Spleen (tissue), 11 donors: ENCODE measurements around the gene ZNF329. TPM values are rescaled to one million over a fixed set of nuclear protein-coding genes. Genes with fewer than 3 reads are reported as not detected.
A peak's percentile ranks its signal among the peaks of the same experiment; 100 is the strongest.

ENCODE experiments used
- DNase-seq: peaks from one replicate; pipeline ENCODE4 v3.0.0-alpha.2; 2020
- H3K27ac ChIP-seq, 8 donors: fragments of 200-600 bp; sonication (generic) in 7 of 8; 1 replicate in 4 of 8; 2 replicates in 4 of 8; pipeline versions ENCODE4 v1.5.0 to v1.8.0; 2016 to 2021; ENCODE audit warnings: inconsistent platforms in 4 of 8, mild to moderate bottlenecking in 4 of 8, moderate library complexity in 1 of 8
- H3K27me3 ChIP-seq, 7 donors: fragments of 200-600 bp; sonication (generic) in 6 of 7; replicated peaks in 1 of 7; 1 replicate in 4 of 7; 2 replicates in 3 of 7; pipeline versions ENCODE4 v1.5.0 to v1.8.0; 2016 to 2021; ENCODE audit warnings: inconsistent platforms in 3 of 7, mild to moderate bottlenecking in 1 of 7
- H3K36me3 ChIP-seq, 6 donors: fragments of 200-600 bp; sonication (generic) in 5 of 6; 1 replicate in 4 of 6; 2 replicates in 2 of 6; pipeline versions ENCODE4 v1.5.0 to v1.8.0; 2016 to 2021; ENCODE audit warnings: inconsistent platforms in 2 of 6
- H3K4me1 ChIP-seq, 6 donors: fragments of 200-600 bp; sonication (generic) in 5 of 6; 1 replicate in 3 of 6; 2 replicates in 3 of 6; pipeline versions ENCODE4 v1.5.0 to v1.8.0; 2016 to 2021; ENCODE audit warnings: inconsistent platforms in 3 of 6
- H3K4me3 ChIP-seq, 8 donors: fragments of 200-600 bp; sonication (generic) in 7 of 8; 1 replicate in 4 of 8; 2 replicates in 4 of 8; pipeline versions ENCODE4 v1.5.0 to v1.8.0; 2016 to 2021; ENCODE audit warnings: inconsistent platforms in 4 of 8, mild to moderate bottlenecking in 4 of 8, moderate library complexity in 2 of 8
- H3K9me3 ChIP-seq, 8 donors: fragments of 200-600 bp; sonication (generic) in 7 of 8; 1 replicate in 4 of 8; 2 replicates in 4 of 8; pipeline versions ENCODE4 v1.5.0 to v1.8.0; 2016 to 2021; ENCODE audit warnings: inconsistent platforms in 4 of 8
- CTCF ChIP-seq, 11 experiments: fragments of 200-600 bp in 7 of 11; fragments of 450-650 bp in 4 of 11; sonication (generic) in 4 of 11; IDR thresholded peaks in 8 of 11; conservative IDR thresholded peaks in 3 of 11; 1 replicate in 7 of 11; 2 replicates in 4 of 11; pipeline versions ENCODE4 v1.4.0 to v1.8.0; 2016 to 2021; ENCODE audit warnings: antibody characterized with exemption in 11 of 11, inconsistent platforms in 4 of 11, mild to moderate bottlenecking in 1 of 11
- POLR2A ChIP-seq, 3 donors: fragments of 450-650 bp; IDR thresholded peaks; one replicate each; pipeline ENCODE4 v1.5.1; 2017; ENCODE audit warnings: antibody characterized with exemption in 3 of 3, mild to moderate bottlenecking in 1 of 3
- POLR2AphosphoS5 ChIP-seq, 3 donors: sonication (generic); formaldehyde crosslinking; IDR thresholded peaks; one replicate each; pipeline ENCODE4 v1.5.1; 2017; ENCODE audit warnings: antibody characterized with exemption in 3 of 3
- WGBS, 5 donors: extraction: QIAGEN DNeasy Blood & Tissue Kit in 3 of 5; methylation state at CpG; one replicate each; pipeline versions ENCODE4 v1.1.5 to v1.1.7; 2013 to 2018; 5-methylcytosine and 5-hydroxymethylcytosine counted together
- intact Hi-C: fragments of 100-400 bp; cut with DNase I; formaldehyde crosslinking; loops from one replicate; pipeline ENCODE4 v1.15.0; 2023; ENCODE audit warnings: low total_unique reads
- polyA plus RNA-seq, 3 donors: library from polyadenylated mRNA; stranded (reverse); fragments of 200-250 nt; gene quantifications; one replicate each; pipeline ENCODE4 v1.2.1, GENCODE V29; 2013
- total RNA-seq, 7 donors: library from RNA; depleted of rRNA in 3 of 7; stranded (reverse); fragments of >200 nt in 3 of 7; fragmentation: NEBNext Ultra II Directional in 4 of 7; extraction: Animal tissue kit (Norgen Biotek cat#: 25700) in 4 of 7; gene quantifications; one replicate each; pipeline versions ENCODE4 v1.1.0 to v1.2.1, GENCODE V29; 2016 to 2021
- donor health status: healthy with polysubstance abuse.
- donor health status: DM: no; HTN: no; CAD: no; lungs with moderate emphysema.
- donor health status: DM: no; HTN: no; CAD: no.
- donor health status: Bipolar disorder and iron deficiency.
- donor health status: healthy.
- donor health status: DM: no; HTN: no; CAD: no.
- donor health status: DM: yes; HTN: yes; CAD: no.

ZNF329 gene
- total and polyA plus RNA-seq, 10 donors = 3.8 to 13.4 (median 9.3) TPM

GRCh38 chr19:58123354-58123753 is 27.2 kb downstream of the ZNF329 start:
- no peak for TF ChIP-seq CTCF (IDR thresholded peaks at IDR 0.05 in 8 of 11, conservative IDR thresholded peaks at IDR 0.05 in 3 of 11)
- H3K27me3 ChIP-seq = peaks cover 0 to 3% (median 0%) of the 10 kb centered on the region in 7 donors
- peaks cover 10 to 32% (median 12%) of the 10 kb centered on the region in 6 donors for H3K36me3 ChIP-seq
- H3K9me3 ChIP-seq = peaks cover 57 to 100% (median 100%) of the 10 kb centered on the region in 8 donors
- H3K4me3 ChIP-seq = no peak overlapping the region
- H3K4me1 ChIP-seq = no peaks in the 10 kb centered on the region
- WGBS, 5 donors = 54 to 73% (median 68%) methylated on average over 5 of the region's 5 CpGs
- DNase-seq = no peak
- intact Hi-C loops = loop anchor here (10.0 kb wide), 1 partner anchor 49 kb away; no protein-coding TSS in a partner anchor
- no peak overlapping the region for H3K27ac ChIP-seq

GRCh38 chr19:58118979-58119733 is 31.4 kb downstream of the ZNF329 start:
- DNase-seq = no peak
- H3K9me3 ChIP-seq = peaks cover 27 to 100% (median 100%) of the 10 kb centered on the region in 8 donors
- H3K27ac ChIP-seq = no peak overlapping the region
- TF ChIP-seq CTCF (IDR thresholded peaks at IDR 0.05 in 8 of 11, conservative IDR thresholded peaks at IDR 0.05 in 3 of 11) = no peak
- TF ChIP-seq POLR2A (IDR thresholded peaks at IDR 0.05) = no peak
- no peak for TF ChIP-seq POLR2AphosphoS5 (IDR thresholded peaks at IDR 0.05)
- H3K27me3 ChIP-seq = peaks cover 0 to 23% (median 0%) of the 10 kb centered on the region in 7 donors
- H3K36me3 ChIP-seq = peaks cover 0 to 5% (median 0%) of the 10 kb centered on the region in 6 donors
- peak overlapping the region in 1 of 8 donors; percentile 40 for H3K4me3 ChIP-seq
- 63 to 85% (median 82%) methylated on average over 5 of the region's 5 CpGs for WGBS, 5 donors
- intact Hi-C loops = no loop called here
- no peaks in the 10 kb centered on the region for H3K4me1 ChIP-seq

GRCh38 chr19:58117841-58118575 is 32.6 kb downstream of the ZNF329 start:
- Histone ChIP-seq H3K27ac (no peak overlapping the region), H3K36me3 (peaks cover 0 to 5% (median 0%) of the 10 kb centered on the region in 6 donors), H3K4me3 (peak overlapping the region in 1 of 8 donors; percentile 40), H3K27me3 (peaks cover 0 to 23% (median 0%) of the 10 kb centered on the region in 7 donors), H3K9me3 (peaks cover 21 to 100% (median 100%) of the 10 kb centered on the region in 8 donors), H3K4me1 (no peaks in the 10 kb centered on the region)
- DNase-seq = no peak
- intact Hi-C loops = no loop called here
- WGBS, 5 donors = 12 to 19% (median 12%) methylated on average over 53 to 77 of the region's 77 CpGs
- TF ChIP-seq CTCF (IDR thresholded peaks at IDR 0.05 in 8 of 11, conservative IDR thresholded peaks at IDR 0.05 in 3 of 11) = no peak
- TF ChIP-seq POLR2AphosphoS5 (IDR thresholded peaks at IDR 0.05) = peak in 1 of 3 donors; percentile 29

GRCh38 chr19:58108546-58108817 is 42.1 kb downstream of the ZNF329 start:
- Histone ChIP-seq H3K36me3 (no peaks in the 10 kb centered on the region), H3K9me3 (peaks cover 32 to 98% (median 97%) of the 10 kb centered on the region in 8 donors), H3K4me1 (no peaks in the 10 kb centered on the region), H3K27ac (no peak overlapping the region), H3K4me3 (no peak overlapping the region), H3K27me3 (no peaks in the 10 kb centered on the region)
- no peak for TF ChIP-seq POLR2A (IDR thresholded peaks at IDR 0.05)
- TF ChIP-seq POLR2AphosphoS5 (IDR thresholded peaks at IDR 0.05) = no peak
- TF ChIP-seq CTCF (IDR thresholded peaks at IDR 0.05 in 8 of 11, conservative IDR thresholded peaks at IDR 0.05 in 3 of 11) = no peak
- WGBS, 5 donors = 82 to 93% (median 87%) methylated on average over 3 of the region's 3 CpGs
- DNase-seq = no peak
- intact Hi-C loops = no loop called here
